GM21367 (cell line): Measurements from ENCODE around the gene FGF21.

Experiments used
- ATAC-seq: cut with Tn5 transposase; IDR thresholded peaks from one replicate; pipeline ENCODE4 v1.9.1; 2021; ENCODE audit not compliant: unreplicated experiment

Gene FGF21

GRCh38 chr19:48728911-48729664 is 26.2 kb upstream of the FGF21 start:
- ATAC-seq: no peak

DNA sequence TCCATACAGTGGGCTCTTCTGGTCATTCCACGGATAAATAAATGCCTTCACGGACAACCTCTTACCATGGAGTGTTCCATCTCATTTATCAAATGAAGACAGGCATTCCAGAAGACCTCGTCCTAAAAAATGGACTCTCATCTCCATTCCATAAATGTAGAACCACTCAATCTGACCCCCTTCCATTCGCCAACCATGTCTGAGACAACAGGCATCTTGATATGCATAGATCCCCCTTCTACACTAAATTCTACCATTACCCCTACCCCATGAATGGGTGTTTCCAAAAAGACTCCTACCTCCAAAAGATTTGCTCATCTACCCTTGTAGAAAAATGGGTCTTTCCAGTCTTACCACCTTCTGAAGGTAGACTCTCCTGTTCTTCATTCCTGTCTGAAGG is 23.9 kb upstream of the FGF21 start:
- no peak for ATAC-seq

GRCh38 chr19:48734625-48735024 is 20.7 kb upstream of the FGF21 start:
- ATAC-seq: no peak

- no peak for ATAC-seq
Measured at GRCh38 chr19:48735031-48735615, 20.2 kb upstream of the FGF21 start.

- ATAC-seq: no peak
Measured at GRCh38 chr19:48737360-48737998, 17.8 kb upstream of the FGF21 start.

DNA sequence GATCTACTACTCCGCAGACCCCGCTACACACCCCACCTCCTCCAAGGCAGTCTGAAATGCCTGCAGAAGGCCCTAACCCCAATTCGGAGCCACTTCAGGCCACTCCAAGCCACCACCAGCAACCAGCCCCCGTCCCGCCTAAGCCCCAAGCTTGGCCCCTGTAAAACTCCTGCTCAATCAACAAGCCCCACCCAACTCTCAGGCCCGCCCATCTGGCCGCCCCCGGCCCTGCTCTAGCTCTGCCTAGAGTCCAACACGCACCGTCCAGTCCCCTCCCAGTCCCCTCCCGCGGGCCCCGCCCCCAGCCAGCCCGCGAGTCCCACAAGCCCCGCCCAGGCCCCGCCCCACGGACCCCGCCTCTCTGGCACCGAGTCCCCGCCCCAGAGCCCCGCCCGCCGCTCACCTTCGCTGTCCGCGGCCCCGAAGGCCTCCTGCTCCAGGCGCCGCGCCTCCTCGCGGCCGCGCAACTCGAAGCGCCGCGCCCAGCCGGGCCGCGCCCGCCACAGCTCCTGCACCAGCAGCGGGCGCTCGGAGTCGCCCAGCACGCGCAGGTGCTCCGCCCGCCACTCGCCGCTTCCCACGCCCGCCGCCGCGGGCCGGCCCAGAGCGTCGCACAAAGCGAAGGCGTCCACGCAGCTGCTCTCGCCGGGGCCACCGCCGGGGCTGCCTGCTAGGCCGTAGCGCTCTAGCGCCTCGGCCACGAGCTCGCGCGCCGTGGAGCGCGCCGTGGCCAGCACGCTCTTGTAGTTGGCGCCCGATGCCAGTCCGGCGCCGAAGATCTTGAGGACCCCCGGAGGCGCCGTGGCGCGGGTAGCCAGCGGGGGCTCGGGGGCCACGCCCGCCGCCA is 16.5 kb upstream of the FGF21 start:
- peak; percentile 77 for ATAC-seq

DNA sequence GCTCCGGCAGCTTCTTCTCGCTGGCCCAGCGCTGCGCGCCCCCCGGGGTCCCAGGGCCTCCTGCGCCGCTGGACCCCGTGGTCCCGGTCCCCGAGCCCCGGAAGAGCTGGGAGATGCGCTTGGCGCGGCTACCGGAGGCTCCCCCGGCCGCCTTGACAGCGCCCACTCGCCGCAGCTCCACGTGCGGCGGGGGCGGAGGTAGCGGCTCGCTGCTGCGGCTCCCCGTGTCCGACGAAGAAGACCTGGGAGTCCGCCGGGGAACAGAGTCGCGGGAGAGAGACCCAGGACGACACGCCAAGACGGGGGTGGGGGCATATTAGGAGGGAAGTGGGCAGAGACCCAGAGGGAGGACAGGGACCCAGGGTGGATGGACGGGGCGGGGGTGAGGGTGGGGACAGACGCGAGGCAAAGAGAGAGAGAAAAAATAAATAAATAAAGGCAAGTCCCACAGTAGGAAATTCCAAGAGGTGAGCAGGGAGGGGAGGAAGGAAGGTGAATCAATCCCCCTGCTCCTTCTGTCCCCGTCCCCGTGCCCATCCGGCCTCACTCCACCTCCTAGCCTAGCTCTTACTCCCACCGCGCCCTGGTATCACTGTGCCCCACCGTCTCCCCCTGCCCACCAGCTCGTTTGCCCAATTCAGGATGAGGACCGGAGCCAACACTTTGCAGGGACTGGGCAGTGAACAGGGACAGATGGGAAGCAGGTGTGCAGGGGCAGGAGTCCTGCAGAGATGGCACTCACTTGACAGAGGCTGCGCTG is 15.7 kb upstream of the FGF21 start:
- no peak for ATAC-seq

- ATAC-seq: no peak
Measured at GRCh38 chr19:48740164-48740972, 15.0 kb upstream of the FGF21 start, which contains the start of gene RASIP1. RASIP1 (minus strand) TSS chr19:48740610; CDS start chr19:48740282, 328 bp downstream.

DNA sequence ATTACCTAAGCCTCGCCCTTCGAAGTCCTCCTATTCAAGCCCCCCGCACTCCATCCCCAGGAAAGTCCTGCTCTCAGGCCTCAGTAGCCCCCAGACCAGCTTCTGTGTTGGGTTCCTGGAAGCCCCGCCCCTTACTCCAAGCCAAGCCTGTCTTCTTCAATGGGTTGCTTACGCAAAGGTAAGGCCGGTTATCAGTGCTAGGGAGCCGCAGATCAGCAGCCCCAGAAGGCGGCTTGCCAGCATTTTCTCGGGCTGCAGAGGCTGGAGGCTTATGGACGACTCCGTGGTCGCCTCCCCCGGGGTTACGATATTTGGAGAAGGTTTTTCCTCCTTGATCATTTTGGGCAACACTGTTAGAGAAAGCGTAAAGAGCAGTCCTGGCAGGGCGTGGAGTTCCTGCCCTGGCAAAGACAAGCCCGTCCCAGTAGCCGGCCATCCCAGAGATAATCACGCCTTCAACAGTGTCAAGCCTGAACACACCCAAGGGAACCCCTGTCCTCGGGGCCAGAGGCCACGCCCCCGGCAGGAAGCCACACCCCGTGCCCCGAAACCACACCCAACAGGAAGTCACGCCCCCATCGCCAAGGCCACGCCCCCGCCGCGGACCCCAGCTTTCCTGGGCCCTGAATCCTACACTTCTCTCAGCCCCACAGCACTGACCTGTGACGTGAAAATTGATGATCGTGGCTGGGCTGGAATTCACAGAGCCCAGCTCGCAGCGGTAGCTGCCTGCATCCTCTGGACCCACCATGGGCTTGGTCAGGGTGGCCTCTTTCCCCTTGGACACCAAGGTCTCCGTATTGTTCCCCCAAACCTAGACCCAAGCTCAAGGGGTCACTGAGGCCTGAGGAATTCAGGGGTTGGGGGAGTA is 14.0 kb upstream of the FGF21 start:
- no peak for ATAC-seq

DNA sequence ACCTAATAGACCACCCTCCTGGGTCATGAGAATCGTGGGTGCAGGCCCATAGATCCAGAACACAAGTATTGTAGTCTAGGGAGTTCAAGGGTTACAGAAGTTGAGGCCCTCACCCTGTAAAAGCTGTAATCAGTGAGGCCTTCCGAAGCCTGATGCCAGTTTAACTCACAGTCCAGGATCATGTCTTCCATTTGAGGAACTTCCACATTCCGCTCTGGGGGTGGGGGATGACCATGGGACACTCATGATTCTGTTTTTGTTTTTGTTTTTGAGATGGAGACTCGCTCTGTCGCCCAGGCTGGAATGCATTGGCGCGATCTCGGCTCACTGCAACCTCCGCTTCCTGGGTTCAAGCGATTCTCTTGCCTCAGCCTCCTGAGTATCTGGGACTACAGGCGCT is 13.2 kb upstream of the FGF21 start:
- no peak for ATAC-seq

GRCh38 chr19:48745208-48745995 is 9.9 kb upstream of the FGF21 start:
- no peak for ATAC-seq

DNA sequence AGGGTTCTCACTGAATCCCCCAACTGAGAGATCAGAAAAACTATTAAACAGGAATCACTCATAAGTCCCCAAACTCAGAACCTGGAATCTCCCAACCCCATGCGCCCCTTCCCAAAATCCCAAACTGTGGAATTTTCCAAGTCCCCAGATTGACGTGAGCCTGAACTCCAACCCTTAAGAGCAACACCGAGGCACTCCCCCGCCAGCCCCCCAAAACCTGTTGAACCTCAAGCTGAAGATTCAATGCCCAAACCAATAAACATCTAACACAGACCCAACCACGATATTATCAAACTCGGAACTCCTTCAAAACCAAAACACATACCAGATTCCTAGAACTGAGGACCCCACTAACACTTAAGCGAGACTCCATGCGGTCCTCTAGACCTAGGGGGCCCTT is 9.2 kb upstream of the FGF21 start:
- no peak for ATAC-seq

DNA sequence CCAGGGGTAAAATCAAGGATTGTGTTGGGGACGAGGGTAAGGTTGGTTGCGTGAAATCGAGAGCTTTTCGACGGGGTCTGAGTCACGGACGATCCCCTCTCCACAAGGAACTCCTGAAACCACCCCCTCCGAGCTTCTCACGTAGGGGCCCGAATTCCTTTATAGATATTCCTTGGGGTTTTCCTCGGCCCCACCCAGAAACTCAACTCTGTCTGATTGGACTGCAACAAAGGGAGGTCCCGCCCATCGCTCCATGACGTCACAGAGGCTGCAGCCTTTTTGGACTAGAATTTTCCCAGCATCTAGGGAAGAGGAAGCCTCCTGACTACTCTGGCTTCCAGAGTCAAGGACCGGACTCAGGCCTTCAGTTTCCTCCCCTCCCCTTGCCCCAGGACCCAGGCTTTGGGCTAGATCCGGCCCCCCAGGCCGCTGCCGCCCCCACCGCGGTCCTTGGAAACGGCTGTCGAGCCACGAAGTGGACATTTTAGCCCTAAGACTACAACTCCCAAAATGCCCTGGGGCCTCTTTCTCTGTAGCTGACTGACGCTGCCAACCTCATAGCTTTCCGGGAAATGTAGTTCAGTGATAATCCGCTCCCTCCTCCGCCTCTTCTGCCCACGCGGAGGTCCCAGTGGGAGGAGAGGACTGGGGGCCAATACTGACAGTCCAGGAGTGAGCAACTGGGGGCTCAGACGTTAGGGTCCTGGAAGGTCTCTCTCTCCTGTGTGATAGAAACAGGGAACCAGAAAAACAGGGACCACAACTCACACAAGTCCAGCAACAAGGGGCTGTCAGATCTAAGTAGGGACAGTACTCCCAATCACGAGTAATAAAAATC is 8.4 kb upstream of the FGF21 start, which contains the start of gene IZUMO1:
Gene IZUMO1 (minus strand): TSS at position 172 of the 838 bp plus-strand sequence. CDS start 1,050 bp downstream, outside the sequence.
- no peak for ATAC-seq

- ATAC-seq: no peak
Measured at GRCh38 chr19:48749571-48750198, 5.6 kb upstream of the FGF21 start.

DNA sequence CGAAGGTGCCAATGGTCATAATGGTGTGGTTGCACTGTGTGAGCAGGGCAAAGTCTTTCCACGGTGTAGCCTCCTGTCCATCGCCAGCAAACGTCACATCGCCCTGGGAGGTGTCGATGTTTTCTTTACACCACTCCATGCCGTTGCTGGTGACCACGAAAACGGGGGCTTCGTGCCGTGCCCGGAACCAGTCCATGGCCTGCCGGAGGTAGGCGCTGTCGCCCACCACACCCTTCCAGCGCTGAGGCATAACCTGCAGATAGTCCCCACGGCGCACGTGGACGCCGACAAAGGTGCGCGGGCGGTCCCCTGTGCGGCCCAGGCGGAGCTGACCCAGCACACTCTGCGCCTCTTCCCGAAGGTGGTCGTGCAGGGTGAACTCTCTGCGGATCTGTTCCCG is 5.0 kb upstream of the FGF21 start:
- no peak for ATAC-seq

GRCh38 chr19:48750771-48751504 is 4.4 kb upstream of the FGF21 start:
- no peak for ATAC-seq
